Muscle of back (tissue), 10 donors: ENCODE measurements around the gene RHOT2. TPM values are rescaled to one million over a fixed set of nuclear protein-coding genes. Genes with fewer than 3 reads are reported as not detected.

Experiments used
- polyA plus RNA-seq, 10 donors: library from polyadenylated mRNA; unstranded; fragments of 120-200 nt; gene quantifications; one replicate each; pipeline ENCODE4 v1.2.1, GENCODE V29; 2013; ENCODE audit not compliant: insufficient read length in 10 of 10

The RHOT2 gene
- polyA plus RNA-seq, 10 donors, result 34.3 to 74.1 (median 54.4) TPM

Other genes starting within 250 kb of the RHOT2 start
- 10 to 100 TPM; 20.3 to 33.9 (median 28.5) TPM for gene RAB11FIP3, start 242.5 kb upstream of the RHOT2 start, polyA plus RNA-seq
- gene CAPN15, start 140.4 kb upstream of the RHOT2 start, polyA plus RNA-seq, result 10 to 100 TPM; 14.3 to 30.0 (median 24.0) TPM
- gene PRR35, start 107.7 kb upstream of the RHOT2 start, polyA plus RNA-seq, result under 1 TPM in 5 of 10 donors, not detected in 5; 0.09 to 0.25 (median 0.12) TPM
- gene NHLRC4, start 101.1 kb upstream of the RHOT2 start, polyA plus RNA-seq, result 1 to 10 TPM in 5 of 10 donors, under 1 TPM in 5; 0.77 to 1.5 (median 0.98) TPM
- gene PIGQ, start 98.2 kb upstream of the RHOT2 start, polyA plus RNA-seq, result 10 to 100 TPM; 12.5 to 25.3 (median 16.8) TPM
- 10 to 100 TPM in 8 of 10 donors, 1 to 10 TPM in 2; 8.9 to 15.7 (median 10.8) TPM for gene RAB40C, start 78.1 kb upstream of the RHOT2 start, polyA plus RNA-seq
- under 1 TPM; 0.18 to 0.79 (median 0.40) TPM for gene WFIKKN1, start 37.1 kb upstream of the RHOT2 start, polyA plus RNA-seq
- 10 to 100 TPM; 28.0 to 61.3 (median 40.0) TPM for gene METTL26, start 31.8 kb upstream of the RHOT2 start, polyA plus RNA-seq
- 10 to 100 TPM in 4 of 10 donors, 1 to 10 TPM in 6; 8.0 to 12.5 (median 9.8) TPM for gene MCRIP2, start 26.3 kb upstream of the RHOT2 start, polyA plus RNA-seq
- 10 to 100 TPM; 10.7 to 26.2 (median 17.5) TPM for gene WDR90, start 18.8 kb upstream of the RHOT2 start, polyA plus RNA-seq
- 1 to 10 TPM in 8 of 10 donors, under 1 TPM in 2; 0.85 to 1.8 (median 1.2) TPM for gene RHBDL1, start 7.5 kb downstream of the RHOT2 start, polyA plus RNA-seq
- 100 to 1,000 TPM in 4 of 10 donors, 10 to 100 TPM in 6; 73.3 to 119 (median 98.5) TPM for gene STUB1, start 12.3 kb downstream of the RHOT2 start, polyA plus RNA-seq
- 10 to 100 TPM; 23.1 to 41.3 (median 29.5) TPM for gene JMJD8, start 16.2 kb downstream of the RHOT2 start, polyA plus RNA-seq
- 1 to 10 TPM; 5.0 to 8.6 (median 7.1) TPM for gene WDR24, start 22.3 kb downstream of the RHOT2 start, polyA plus RNA-seq
- gene FBXL16, start 37.7 kb downstream of the RHOT2 start, polyA plus RNA-seq, result 1 to 10 TPM in 2 of 10 donors, under 1 TPM in 8; 0.22 to 1.1 (median 0.44) TPM
- 10 to 100 TPM; 18.5 to 34.8 (median 27.3) TPM for gene METRN, start 47.0 kb downstream of the RHOT2 start, polyA plus RNA-seq
- 10 to 100 TPM in 6 of 10 donors, 1 to 10 TPM in 4; 6.4 to 18.5 (median 12.9) TPM for gene ANTKMT, start 53.0 kb downstream of the RHOT2 start, polyA plus RNA-seq
- gene CCDC78, start 58.3 kb downstream of the RHOT2 start, polyA plus RNA-seq, result 1 to 10 TPM in 4 of 10 donors, under 1 TPM in 6; 0.59 to 2.1 (median 0.96) TPM
- 1 to 10 TPM; 1.3 to 6.8 (median 2.0) TPM for gene HAGHL, start 59.0 kb downstream of the RHOT2 start, polyA plus RNA-seq
- 10 to 100 TPM; 11.4 to 17.5 (median 15.0) TPM for gene CIAO3, start 72.9 kb downstream of the RHOT2 start, polyA plus RNA-seq
- 1 to 10 TPM in 2 of 10 donors, under 1 TPM in 8; 0.28 to 3.8 (median 0.55) TPM for gene MSLN, start 92.6 kb downstream of the RHOT2 start, polyA plus RNA-seq
- gene RPUSD1, start 120.2 kb downstream of the RHOT2 start, polyA plus RNA-seq, result 10 to 100 TPM in 2 of 10 donors, 1 to 10 TPM in 8; 6.8 to 13.7 (median 9.0) TPM
- gene CHTF18, start 120.5 kb downstream of the RHOT2 start, polyA plus RNA-seq, result 10 to 100 TPM in 9 of 10 donors, 1 to 10 TPM in 1; 9.3 to 20.5 (median 14.5) TPM
- under 1 TPM in 1 of 10 donors, not detected in 9; 0.16 TPM for gene GNG13, start 132.6 kb downstream of the RHOT2 start, polyA plus RNA-seq